GM19324 (cell line): ENCODE data around the gene FBXL7.

Experiments used
- ATAC-seq: cut with Tn5 transposase; IDR thresholded peaks from one replicate; pipeline ENCODE4 v1.9.1; 2021; ENCODE audit warnings: mild to moderate bottlenecking, moderate library complexity; ENCODE audit not compliant: unreplicated experiment, low FRiP score

Gene FBXL7

DNA sequence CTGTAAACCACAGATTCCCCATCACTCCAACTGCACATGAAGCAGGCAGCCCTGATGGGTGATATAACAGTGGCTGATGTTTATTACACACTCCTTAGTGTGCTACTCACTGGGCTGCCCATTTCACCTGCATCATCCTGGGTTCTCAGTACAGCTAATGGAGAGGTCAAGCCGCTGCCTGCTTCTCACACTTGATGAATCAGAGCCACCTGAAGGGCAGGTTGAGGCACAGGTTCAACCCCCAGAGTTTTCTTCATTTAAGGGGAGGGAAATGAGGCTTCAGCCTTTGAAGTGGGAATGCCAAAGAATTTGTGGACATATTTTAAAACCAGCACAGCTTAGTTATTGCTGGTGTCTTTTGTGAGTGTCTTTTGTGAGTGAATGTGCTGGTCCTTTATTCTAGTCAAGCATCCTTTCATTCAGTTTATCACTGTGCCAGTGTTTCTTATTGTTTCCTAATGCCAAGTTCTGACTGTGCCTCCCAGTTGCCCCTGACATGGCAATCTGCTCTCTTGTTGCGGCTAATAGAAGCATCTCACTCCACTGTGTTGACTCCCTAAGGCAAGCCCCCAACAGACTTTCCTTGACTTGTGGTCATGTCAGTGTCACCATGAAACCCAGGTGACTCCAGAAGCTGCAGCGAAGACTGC lies 109.2 kb downstream of the FBXL7 start:
- no peak for ATAC-seq

DNA sequence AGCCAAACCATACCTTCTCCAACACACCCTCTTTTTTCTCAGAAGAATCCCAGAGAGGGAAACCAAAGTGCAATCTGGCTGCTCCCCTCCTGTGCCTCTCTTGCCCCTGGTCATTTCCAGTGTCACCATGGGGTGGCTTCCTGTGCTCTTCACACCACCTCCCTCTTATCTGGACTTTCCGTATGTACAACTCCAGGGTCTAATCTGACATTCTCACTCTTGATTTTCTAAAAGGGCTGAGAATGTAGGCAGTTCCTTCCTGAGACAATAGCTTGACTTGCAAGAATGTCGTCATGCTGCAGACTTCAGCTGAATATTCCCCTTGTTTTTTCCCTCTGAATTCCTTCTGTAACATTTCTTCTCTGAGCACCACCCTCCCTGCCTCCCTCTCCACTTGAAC lies 110.2 kb downstream of the FBXL7 start:
- ATAC-seq = no peak

DNA sequence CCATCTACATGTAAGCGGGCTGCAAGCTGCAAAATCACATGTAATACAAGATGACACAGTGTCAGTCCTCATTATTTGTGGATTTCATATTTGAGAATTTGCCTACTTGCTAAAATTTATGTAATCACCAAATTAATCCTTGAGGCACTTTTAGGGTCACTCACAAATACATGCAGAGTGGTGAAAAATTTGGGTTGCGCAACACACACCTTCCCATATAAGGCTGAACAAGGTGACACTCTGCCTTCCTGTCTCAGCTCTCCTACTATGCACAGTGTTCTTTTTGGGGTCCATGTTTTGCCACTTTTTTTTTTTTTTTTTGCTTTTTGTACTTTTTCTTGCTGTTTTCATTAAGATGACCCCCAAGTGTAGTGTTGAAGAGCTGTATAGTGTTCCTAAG lies 111.0 kb downstream of the FBXL7 start:
- no peak for ATAC-seq

DNA sequence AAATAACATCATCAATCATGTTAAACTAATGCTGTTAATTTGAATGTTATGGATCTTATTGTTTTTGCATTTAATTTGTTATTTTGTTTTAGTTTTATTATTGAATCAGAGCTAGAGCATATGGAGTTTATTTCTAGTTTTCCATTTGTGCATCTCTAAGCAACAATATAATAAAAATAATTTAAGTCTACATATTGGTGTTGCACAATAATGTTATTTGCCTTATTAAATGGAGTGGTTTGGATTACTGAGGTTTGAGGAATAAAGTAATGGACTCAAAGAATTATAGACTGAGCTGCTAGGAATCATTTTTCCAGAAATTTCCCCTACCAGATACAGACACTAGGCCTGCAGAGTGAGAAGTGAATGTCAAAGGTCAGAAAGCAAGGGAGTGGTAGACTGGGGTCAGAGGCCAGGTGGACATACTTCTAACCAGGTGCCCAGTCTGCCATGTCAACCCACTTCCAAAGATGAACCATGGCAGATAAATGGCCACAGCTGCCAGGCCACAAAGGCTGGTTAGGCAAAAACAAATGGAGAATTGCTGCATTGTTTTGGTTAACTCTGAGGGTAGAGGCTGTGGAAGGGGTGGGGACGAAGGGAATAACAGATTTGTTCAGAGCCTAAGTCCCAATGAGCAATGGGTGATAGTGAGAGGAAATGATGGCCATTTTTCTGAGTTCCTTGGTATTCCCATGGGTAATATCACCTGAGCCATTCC lies 113.1 kb downstream of the FBXL7 start:
- ATAC-seq = no peak

DNA sequence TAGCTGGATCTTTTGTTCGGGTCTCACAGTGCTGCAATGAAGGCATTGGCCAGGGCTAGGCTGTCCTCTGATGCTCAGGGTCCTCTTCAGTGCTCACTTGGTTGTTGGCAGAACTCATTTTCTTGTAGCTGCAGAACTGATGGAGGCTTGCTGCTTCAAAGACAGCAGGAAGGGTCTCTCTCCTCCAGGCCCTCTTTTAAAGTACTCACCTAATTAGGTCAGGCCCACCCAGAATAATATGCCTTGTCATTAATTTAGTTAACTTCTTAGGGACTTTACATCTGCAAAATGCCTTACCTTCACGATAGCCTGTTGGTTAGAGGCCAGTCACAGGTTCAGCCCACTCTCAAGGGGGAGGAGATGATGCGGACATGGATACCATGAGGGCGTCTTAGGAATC lies 114.7 kb downstream of the FBXL7 start:
- ATAC-seq = no peak

DNA sequence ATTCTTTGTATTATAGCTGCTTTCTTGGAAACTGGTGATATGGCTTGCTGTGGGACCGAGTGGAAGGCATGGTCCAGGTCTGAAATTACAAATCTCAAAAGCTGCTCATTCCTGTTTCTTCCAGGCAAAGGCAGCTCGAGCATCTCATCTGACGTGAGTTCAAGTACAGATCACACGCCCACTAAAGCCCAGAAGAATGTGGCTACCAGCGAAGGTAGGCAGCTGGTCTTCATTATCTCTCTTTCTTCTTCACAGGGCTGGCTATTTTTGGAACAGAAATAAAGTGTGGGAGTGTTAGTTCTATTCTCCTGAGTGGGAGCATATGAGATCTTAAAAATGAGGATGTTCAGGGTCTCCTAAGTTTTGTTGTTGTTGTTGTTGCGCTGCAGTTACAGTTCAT lies 115.9 kb downstream of the FBXL7 start:
- ATAC-seq = no peak

DNA sequence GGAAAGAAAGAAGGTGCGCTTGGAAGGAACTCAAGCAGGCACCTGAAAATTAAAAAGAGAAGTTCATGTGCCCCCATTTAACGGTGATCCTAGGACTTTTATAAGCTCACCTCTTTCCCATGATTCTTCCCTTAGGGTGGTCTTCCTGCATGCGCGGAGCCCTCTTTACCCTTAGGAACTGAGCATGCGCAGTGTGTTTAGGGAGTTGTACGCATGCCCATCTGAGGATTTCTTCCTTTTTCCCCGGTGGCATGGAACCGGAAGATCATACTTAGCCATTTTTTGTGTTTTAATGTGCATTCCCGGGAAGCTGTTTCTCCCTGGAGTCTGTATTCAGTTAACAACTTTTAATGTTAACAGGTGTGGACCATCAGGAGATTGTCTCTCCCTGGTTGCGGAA lies 119.0 kb downstream of the FBXL7 start:
- ATAC-seq = no peak

DNA sequence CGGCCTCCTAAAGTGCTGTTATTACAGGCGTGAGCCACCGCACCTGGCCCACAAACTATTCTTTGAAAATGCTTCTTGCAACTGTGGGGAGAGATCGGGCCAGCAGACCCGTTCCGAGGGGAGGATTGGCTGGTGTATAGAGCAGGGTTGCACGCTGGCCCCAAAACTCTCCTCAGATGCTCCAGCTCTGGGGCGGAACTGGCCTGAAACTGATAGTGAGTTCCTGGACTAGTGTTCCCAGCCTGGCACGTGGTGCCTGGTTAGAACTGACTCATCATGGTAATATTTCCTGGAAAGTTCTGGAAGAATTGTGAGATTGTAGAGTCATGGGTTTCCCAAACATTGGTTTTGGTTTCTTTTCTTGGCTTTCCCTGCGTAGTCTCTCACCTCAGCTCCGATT lies 120.5 kb downstream of the FBXL7 start:
- no peak for ATAC-seq

DNA sequence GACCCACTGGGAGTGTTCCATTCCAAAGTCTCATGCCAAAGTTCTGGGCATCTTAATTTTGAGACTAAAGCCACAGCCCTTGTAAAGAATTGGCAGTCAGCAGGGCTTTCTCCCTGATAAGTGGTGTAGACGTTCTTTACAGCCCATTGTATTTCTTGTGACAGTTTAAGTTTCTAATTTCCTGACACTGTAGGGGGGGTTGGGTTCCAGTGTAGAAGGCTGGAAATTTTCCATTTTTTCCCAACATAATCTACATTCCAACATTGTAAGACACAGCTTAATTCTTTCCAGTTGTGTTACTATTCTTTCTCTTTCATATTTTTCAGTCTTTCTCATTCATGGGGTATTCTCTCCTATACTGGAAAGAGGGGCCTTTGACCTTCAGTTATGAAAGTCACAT lies 121.1 kb downstream of the FBXL7 start:
- no peak for ATAC-seq

DNA sequence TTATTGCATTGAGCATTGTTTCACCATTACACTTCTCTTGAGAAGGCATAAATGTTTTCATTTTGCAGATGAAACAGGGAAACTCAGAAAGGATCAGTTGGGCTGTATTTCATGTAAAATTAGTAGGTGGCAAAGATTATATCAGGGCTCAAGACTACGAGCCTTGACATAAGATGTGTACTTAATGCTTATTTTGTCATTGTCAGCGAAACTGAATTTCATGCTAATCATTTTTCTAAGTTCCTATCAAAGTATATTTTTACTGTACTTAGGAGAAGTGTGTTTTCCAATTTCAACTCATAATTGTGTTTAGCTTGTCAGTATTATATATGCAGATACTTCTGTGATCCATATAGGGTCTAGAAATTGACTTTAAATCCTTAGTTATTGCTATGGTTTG lies 123.8 kb downstream of the FBXL7 start:
- ATAC-seq = no peak

DNA sequence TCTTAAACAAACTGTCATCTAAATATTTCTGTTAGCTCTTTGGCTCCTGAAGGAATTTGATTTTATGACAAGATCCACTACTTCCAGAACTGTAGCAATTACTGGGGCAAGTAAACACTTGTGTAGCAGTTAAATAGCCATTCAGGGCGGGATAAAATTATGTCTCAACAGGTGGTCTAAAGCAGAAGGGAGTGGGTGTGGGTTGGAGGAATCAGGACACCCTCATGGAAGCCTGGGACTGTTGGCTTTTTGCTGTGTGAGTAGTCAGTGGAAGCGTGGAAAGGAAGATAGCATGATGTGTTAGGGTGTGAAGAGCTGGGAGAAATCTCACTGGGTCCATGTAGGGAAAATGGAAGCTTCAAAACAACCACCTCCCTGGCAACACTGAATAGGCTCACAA lies 127.1 kb downstream of the FBXL7 start:
- ATAC-seq = no peak

DNA sequence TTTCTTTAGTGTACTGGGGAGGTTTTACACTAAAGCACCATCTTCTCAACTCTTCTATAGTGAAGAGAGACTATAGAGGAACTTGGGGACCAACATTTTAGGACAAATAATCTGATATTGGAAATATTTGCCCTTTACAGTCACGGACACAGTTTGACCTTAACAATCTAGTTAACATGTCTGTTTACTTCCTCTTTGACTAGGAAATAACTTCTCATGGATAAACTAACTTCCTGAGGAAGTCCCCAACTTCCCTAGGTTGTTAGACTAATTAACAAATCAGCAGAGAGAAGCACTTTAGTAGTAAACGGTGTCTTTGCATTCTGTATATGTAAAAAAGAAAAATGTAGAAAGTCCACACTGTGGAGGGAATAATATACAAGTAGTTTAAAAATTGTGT lies 127.7 kb downstream of the FBXL7 start:
- no peak for ATAC-seq

DNA sequence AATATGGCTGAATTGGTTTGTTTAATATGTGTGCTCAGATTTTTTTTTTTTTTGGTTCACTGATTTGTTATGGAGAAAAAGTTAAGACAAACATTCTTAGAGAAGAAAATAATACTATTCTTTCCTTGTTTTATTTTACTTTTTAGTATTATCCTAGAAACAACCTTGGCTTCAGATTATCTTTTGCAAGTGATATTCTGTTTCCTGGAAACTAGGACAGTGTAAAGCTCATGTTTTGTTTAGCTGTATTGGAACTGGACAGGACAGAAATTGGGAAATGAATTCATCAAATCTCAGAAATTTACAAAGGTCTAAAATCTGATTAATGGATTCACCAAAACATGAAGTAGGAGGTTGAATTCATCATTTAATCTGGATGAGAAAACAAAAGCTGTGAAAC lies 130.5 kb downstream of the FBXL7 start:
- no peak for ATAC-seq

DNA sequence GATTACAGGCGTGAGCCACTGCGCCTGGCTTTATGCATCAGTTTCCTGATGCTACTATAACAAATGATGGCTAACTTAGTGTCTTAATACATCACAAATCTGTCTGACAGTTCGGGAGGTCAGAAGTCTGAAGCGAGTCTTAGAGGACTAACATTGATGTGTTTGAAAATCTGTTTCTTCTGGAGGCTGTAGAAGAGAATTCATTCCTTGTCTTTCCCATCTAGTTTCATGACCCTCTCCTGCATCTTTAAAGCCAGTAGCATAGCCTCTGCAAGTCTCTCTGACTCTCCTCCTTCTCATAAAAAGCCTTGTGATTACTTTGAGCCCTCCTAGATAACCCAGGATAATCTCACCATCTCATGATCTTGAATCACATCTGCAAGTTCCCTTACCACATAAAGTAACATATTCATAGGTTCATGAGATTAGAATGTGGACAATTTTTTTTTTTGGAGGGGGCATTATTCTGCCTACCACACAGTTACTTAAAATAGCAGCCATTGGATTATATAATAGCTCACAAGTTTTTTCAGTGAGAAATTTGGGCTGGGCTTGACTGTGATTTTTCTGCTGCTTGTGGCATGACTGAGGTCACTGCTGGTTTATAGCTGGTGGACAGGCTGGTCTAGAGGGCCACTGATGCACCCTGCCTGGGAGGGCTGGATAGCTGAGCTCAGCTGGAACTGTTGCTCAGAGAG lies 134.8 kb downstream of the FBXL7 start:
- ATAC-seq = no peak

DNA sequence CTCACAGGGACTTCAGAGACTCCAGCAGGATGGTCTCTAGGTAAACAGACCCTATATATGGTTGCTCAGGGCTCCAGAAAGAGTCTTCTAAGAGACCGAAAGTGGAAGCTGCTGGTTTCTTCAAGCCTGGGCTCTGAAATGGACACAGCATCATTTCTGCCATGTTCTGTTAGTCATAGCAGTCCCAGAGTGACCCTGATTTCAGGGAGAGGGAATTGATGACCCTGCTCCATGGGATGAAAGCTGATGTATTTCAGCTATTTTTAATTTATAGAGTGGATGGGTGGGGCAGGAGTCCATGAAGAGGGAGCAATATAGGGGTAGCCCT lies 135.3 kb downstream of the FBXL7 start:
- ATAC-seq = no peak

DNA sequence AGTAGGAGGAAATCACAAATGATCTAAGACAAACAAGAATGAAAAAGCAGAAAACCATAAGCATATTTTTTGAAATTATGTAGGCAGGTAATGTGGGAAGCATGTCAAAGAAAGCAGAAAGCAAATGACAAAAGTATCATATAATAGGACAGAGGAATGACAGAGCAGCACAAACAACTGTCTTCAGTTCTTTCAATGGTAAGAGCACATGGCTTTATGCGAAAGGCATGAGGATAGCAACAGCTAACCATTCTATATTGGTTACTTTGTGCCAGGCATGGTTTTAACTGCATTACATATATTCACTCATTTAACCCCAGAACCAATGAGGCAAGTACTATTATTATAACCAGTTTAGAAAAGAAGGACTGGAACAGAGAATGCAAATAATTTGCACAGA lies 137.4 kb downstream of the FBXL7 start:
- no peak for ATAC-seq

DNA sequence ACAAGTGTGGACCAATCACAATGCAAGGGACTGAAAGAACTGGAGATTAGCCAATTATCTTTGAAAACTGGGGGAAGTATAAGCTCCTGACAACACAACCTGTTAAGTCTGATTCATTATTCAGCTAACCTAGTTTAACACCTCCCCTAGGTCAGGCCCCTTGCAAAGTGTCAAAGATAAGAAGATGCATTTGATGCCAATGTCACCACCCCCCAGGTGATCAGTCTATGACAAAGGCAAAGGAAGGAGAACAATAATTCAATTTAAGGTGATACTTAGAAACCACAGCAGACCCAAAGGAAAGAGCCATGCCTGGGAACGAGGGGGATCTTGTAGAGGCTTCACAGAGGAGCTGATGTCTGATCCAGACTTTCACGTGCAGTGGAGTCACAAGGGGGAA lies 137.9 kb downstream of the FBXL7 start:
- ATAC-seq = no peak

DNA sequence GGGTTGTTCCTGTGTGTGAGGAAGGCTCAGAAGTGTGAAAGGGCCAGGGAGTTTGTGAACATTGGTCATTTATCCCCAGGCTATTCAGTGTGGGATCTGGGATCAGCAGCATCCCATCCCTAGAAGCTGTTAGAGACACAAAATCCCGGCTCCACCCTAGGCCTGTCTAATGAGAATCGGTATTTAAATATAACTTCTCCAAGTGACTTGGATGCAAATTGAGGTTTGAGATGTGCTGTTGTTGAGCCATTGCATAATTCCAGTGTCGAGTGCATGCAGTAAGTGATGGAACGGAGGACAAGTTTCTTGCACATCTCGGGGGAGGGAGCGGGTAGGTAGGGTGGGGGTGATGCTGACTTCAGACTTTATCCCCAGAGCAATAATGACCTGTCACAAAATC lies 138.3 kb downstream of the FBXL7 start:
- no peak for ATAC-seq

DNA sequence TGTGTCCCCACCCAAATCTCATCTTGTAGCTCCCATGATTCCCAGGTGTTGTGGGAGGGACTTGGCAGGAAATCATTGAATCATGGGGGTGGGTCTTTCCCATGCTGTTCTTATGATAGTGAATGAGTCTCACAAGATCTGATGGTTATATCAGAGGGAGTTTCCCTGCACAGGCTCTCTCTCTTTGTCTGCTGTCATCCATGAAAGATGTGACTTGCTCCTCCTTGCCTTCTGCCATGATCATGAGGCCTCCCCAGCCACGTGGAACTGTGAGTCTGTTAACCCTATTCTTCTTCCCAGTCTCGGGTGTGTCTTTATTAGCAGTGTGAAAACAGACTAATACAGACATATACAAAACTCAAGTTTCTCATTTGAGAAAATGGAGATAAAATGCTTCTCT lies 139.3 kb downstream of the FBXL7 start:
- ATAC-seq = no peak

DNA sequence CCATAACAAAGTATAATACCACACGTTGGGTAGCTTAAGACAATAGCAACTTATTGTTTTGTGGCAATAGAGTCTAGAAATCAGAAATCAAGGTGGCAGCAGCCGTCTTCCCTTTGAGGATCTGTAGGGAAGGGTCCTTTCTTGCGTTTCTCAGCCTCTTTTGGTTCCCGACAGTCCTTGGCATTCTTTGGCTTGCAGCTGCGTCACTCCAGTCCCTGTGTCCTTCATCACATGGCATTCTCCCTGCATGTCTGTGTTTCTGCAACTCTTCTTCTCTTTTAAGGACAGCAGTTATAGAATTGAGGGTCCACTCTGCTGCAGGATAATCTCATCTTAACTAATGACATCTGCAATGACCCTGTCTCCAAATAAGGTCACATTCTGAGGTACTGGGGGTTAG lies 140.1 kb downstream of the FBXL7 start:
- ATAC-seq = no peak

DNA sequence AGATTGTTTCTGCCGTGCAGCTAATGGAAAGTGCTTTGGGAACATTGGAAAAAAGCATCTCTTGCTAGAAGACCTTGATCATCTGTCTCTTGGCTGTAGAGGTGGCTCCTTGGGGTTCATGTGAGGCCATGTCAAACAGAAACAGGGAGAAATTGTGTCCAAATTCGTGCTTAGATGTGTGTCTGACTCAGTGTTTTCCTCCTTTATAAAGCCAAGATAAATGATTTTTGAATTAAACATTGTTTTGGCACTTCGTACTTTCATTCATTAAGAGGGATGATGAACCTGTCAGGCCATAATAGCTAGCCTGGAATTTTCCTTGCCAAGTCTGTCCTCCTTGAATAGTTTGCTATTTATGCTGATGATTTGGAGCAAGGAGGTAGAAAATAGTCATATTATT lies 143.8 kb downstream of the FBXL7 start:
- ATAC-seq = no peak
